A204.1 (cell line): ENCODE data around the gene RNF175.
"Not testable (repeated sequence)": the region's sequence is repeated elsewhere in the genome, so short reads cannot be mapped to it uniquely, and the experiment has no call there.

Source experiments
- FAIRE-seq: peaks from 2 replicates; lab custom pipeline; 2012; peaks lifted over from hg19 to GRCh38; lab: Jason Lieb, UNC

Gene RNF175

DNA sequence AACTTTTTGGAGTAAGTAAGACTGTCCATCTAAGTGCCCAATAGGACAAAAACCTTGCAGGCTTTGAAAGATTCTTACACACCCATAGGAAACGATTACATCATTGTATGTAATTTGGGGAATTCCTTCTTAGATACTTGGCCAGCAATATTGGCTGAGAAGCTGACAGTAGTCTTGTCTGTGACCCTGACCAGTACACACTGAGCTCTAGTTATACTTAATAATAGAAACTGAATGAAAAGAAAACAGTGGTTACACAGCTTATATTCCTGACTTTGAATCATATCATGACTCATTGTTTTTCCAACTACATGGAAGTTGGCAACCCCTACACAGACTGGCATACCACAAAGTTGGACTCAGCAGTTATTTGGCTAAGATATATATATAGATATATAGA, 82.8 kb downstream of the RNF175 start:
- FAIRE-seq, result no peak

DNA sequence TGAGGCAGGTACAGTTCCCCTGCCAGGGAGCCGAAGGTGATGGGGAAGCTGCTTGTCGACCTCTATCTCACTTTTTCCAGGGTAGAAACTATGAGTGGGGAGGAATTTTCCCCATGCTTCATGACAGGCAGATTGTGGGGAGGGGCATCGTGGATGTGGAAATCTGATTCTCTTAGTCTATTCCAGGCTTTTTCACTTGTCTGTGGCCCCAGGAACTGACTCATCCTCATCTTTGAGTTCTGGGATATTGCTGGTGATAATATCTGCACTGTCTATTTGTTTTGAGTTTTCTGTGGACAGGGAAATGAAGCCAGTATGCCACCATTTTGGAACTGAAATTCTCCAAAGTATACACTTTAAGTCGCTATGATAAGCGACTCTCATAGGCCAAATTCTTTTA, 83.3 kb downstream of the RNF175 start:
- no peak for FAIRE-seq

DNA sequence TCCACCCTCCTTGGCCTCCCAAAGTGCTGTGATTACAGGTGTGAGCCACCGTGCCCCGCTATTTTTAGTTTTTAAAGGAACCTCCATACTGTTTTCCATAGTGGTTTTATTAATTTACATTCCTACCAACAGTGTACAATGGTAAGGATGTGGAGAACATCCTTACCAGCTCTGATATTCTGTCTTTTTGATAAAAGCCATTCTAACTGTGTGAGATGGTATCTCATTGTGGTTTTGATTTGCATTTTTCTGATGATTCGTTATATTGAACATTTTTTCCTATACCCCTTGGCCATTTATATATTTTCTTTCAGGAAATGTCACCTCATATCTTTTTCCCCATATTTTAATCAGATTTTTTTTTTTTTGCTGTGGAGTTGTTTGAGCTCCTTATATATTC, 90.0 kb downstream of the RNF175 start:
- FAIRE-seq, result no peak

DNA sequence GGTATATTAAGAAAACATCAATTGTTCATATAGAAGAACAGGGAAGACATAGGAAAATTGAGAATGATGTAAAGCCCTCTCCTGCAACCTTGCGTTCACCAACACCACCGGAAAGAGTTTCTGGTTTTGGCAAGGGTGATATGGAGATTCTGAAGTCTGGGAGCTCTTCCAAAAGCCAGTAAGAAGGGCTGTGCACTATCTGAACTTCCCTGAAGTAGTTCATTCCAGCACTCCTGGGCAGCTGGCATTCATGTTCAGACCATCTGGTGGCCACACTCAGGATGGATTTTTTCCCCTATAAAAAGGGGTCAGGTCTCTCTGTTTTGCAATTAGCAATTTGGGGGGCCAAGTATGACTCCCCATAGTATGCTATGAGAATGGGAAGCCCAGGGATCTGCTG, 91.2 kb downstream of the RNF175 start:
- FAIRE-seq, result no peak

DNA sequence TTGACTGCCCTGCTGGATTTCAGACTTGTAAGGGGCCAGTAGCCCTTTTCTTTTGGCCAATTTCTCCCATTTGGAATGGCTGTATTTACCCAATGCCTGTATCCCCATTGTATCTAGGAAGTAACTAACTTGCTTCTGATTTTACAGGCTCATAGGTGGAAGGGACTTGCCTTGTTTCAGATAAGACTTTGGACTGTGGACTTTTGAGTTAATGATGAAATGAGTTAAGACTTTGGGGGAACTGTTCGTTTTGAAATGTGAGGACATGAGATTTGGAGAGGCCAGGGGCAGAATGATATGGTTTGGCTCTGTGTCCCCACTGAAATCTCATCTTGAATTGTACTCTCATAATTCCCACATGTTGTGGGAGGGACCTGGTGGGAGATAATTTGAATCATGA, 93.3 kb downstream of the RNF175 start:
- not testable (repeated sequence) for FAIRE-seq

DNA sequence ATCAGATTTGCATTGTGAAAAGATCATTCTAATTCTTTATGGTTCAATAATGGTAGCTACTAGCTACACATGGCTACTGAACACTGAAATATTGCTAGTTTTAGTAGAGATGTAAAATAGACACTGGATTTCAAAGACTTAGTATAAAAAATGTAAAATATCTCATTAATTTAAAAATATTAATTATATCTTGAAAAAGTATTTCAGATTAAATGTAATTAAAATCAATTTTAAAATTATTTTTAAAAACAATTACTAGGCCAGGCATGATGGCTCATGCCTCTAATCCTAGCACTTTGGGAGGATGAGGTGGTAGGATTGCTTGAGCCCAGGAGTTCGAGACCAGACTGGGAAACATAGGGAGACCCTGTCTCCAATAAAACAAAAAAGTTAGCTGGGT, 96.2 kb downstream of the RNF175 start:
- no peak for FAIRE-seq

DNA sequence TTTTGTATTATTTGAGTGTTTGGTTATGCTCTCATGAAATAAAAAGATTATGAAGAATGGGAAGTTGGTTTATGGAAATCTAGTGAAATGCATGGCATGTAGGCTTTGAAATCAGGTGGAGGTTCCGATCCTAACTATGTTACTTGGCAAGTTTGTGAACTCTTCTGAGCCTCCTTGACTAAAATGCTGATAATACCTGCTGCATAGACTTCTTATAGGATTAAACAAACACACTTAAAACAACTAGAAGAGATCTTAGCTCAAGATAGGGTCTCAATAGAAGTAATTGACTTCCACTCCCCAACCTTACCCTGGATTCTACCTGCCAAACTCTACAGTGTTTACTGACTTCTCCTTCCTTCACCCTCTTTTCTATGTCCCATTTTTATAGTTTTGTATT, 97.9 kb downstream of the RNF175 start:
- FAIRE-seq, result no peak

DNA sequence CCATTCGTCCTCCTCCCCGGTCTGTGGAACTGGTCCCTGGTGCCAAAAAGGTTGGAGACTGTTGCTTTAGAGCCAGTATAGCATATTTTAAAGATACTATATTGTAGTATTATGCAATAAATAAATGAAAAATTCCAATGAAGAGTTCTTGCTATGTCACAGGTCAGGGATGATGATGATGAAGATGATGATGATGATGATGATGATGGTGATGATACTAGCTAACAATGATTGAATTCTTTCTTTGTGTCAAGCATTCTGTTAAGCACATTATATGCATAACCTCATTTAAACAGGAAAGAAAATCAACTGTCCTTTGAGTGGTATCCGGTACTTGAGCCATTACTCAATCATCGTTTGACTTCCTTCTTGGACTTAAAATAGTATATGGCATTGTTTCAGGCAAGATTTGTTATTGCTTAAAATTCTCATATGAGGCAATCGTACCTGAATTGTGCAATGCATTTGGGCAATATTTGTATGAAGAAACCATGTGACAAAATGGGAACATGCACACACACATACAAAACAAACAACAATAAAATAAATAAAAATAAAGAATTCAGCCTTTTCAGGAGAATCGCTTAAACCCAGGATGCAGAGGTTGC, 98.5 kb downstream of the RNF175 start:
- FAIRE-seq, result no peak
